ENCODE results near the gene BCAR1.

DNA sequence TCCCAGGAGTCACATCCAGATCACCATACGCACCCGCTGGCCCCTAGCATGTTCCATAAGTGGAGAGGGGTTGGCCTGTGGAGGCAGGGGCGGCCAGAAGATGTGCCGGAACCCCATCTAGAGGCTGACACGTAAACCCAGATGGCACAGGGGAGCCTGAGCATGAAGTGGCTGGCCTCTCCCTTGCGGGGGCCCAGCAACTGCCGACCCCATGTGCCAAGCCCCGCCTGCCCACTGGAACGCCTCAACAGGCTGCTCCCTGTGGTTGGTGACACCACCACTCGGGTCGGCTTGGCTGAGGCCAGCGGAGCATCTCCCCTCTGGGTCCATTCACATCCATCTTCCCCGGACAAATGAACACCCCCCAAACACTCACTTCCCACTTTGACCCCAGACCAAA is 9.5 kb downstream of the BCAR1 start:
- TF ChIP-seq, protein P1, sequence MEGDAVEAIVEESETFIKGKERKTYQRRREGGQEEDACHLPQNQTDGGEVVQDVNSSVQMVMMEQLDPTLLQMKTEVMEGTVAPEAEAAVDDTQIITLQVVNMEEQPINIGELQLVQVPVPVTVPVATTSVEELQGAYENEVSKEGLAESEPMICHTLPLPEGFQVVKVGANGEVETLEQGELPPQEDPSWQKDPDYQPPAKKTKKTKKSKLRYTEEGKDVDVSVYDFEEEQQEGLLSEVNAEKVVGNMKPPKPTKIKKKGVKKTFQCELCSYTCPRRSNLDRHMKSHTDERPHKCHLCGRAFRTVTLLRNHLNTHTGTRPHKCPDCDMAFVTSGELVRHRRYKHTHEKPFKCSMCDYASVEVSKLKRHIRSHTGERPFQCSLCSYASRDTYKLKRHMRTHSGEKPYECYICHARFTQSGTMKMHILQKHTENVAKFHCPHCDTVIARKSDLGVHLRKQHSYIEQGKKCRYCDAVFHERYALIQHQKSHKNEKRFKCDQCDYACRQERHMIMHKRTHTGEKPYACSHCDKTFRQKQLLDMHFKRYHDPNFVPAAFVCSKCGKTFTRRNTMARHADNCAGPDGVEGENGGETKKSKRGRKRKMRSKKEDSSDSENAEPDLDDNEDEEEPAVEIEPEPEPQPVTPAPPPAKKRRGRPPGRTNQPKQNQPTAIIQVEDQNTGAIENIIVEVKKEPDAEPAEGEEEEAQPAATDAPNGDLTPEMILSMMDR (CRISPR knock-in tag; IDR thresholded peaks at IDR 0.05): no peak
- TF ChIP-seq POLR2A (IDR thresholded peaks at IDR 0.05; ENCODE audit: insufficient read depth in 1 of 2, low read depth in 2 of 2, low read length in 2 of 2): no peak
- TF ChIP-seq YY1 (IDR thresholded peaks at IDR 0.05; ENCODE audit: insufficient read depth, insufficient replicate concordance, low read depth, low read length): no peak
- TF ChIP-seq PITX1 (CRISPR knock-in tag; IDR thresholded peaks at IDR 0.05): no peak
- TF ChIP-seq, protein P2, sequence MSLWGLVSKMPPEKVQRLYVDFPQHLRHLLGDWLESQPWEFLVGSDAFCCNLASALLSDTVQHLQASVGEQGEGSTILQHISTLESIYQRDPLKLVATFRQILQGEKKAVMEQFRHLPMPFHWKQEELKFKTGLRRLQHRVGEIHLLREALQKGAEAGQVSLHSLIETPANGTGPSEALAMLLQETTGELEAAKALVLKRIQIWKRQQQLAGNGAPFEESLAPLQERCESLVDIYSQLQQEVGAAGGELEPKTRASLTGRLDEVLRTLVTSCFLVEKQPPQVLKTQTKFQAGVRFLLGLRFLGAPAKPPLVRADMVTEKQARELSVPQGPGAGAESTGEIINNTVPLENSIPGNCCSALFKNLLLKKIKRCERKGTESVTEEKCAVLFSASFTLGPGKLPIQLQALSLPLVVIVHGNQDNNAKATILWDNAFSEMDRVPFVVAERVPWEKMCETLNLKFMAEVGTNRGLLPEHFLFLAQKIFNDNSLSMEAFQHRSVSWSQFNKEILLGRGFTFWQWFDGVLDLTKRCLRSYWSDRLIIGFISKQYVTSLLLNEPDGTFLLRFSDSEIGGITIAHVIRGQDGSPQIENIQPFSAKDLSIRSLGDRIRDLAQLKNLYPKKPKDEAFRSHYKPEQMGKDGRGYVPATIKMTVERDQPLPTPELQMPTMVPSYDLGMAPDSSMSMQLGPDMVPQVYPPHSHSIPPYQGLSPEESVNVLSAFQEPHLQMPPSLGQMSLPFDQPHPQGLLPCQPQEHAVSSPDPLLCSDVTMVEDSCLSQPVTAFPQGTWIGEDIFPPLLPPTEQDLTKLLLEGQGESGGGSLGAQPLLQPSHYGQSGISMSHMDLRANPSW (CRISPR knock-in tag; IDR thresholded peaks at IDR 0.05; ENCODE audit: borderline replicate concordance): no peak
- TF ChIP-seq MAX (IDR thresholded peaks at IDR 0.05): no peak
- TF ChIP-seq SALL2 (CRISPR knock-in tag; IDR thresholded peaks at IDR 0.05): no peak
- no peak for TF ChIP-seq GABPA (IDR thresholded peaks at IDR 0.05; ENCODE audit: low read depth, low read length)
- no peak for TF ChIP-seq GABPA (CRISPR knock-in tag; IDR thresholded peaks at IDR 0.05; ENCODE audit: low read depth)
- TF ChIP-seq ATF6 (CRISPR knock-in tag; conservative IDR thresholded peaks at IDR 0.05): no peak
- no peak for TF ChIP-seq GABPB1 (CRISPR knock-in tag; IDR thresholded peaks at IDR 0.05)
- TF ChIP-seq TCF7 (IDR thresholded peaks at IDR 0.05; ENCODE audit: low read depth): no peak
- TF ChIP-seq ESRRA (CRISPR knock-in tag; IDR thresholded peaks at IDR 0.05; ENCODE audit: low read depth): no peak
- TF ChIP-seq MAFK (conservative IDR thresholded peaks at IDR 0.05 in 1 of 2, IDR thresholded peaks at IDR 0.05 in 1 of 2; ENCODE audit: low read length in 2 of 2): no peak

Measured in HepG2 (cell line).